ENCODE results near the gene KRTAP1-5. TPM values are rescaled to one million over a fixed set of nuclear protein-coding genes. Genes with fewer than 3 reads are reported as not detected.

The KRTAP1-5 gene
- total RNA-seq, 2 experiments from 2014 or later: not detected

DNA sequence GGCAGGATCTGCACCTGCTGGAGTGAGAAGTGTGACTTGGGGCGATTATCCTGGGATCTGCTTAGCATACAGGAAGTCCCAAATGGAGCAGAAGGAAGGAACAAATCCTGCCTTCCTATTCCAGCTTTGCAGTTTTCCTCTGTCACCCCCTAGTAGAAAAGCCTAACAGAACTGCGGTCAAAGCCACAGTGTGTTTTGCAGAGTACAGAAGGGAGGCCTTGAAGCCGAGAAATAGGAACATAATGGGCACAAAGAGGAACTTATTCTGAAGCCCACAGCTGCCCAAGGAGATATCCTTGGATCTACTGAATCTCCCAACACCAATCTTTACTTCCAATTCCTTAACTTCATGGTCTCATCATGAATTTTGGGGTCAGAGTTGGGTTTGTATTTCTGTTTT is 8.5 kb downstream of the KRTAP1-5 start:
- no TSS peak for BruUV-seq (replicated peaks)
- Histone ChIP-seq H3K4me2 (ENCODE audit: low read length) (no peak overlapping the region), H3K4me3 (ENCODE audit: low read depth, low read length, poor library complexity, severe bottlenecking) (no peak overlapping the region), H3K9me2 (ENCODE audit: insufficient read depth, low read length) (no peaks in the 10 kb centered on the region), H3K36me3 (ENCODE audit: insufficient read depth, low read length) (no peaks in the 10 kb centered on the region), H2AFZ (ENCODE audit: low read length) (no peak overlapping the region), H3K79me2 (ENCODE audit: insufficient read depth, low read depth, low read length) (no peaks in the 10 kb centered on the region), H3K9me3 (ENCODE audit: low read length) (no peaks in the 10 kb centered on the region), H3K4me1 (ENCODE audit: insufficient read depth, low read length, poor library complexity, severe bottlenecking) (no peaks in the 10 kb centered on the region), H3K27ac (ENCODE audit: low read depth, low read length, poor library complexity, severe bottlenecking) (no peak overlapping the region), H4K20me1 (ENCODE audit: insufficient read depth, low read length) (no peaks in the 10 kb centered on the region)
- CTCF ChIA-PET (ENCODE audit: unreplicated experiment): no interaction called here
- TF ChIP-seq, protein P1, sequence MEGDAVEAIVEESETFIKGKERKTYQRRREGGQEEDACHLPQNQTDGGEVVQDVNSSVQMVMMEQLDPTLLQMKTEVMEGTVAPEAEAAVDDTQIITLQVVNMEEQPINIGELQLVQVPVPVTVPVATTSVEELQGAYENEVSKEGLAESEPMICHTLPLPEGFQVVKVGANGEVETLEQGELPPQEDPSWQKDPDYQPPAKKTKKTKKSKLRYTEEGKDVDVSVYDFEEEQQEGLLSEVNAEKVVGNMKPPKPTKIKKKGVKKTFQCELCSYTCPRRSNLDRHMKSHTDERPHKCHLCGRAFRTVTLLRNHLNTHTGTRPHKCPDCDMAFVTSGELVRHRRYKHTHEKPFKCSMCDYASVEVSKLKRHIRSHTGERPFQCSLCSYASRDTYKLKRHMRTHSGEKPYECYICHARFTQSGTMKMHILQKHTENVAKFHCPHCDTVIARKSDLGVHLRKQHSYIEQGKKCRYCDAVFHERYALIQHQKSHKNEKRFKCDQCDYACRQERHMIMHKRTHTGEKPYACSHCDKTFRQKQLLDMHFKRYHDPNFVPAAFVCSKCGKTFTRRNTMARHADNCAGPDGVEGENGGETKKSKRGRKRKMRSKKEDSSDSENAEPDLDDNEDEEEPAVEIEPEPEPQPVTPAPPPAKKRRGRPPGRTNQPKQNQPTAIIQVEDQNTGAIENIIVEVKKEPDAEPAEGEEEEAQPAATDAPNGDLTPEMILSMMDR (conservative IDR thresholded peaks at IDR 0.05; ENCODE audit: low read length): no peak
- no peak for TF ChIP-seq EZH2phosphoT487 (IDR thresholded peaks at IDR 0.05; ENCODE audit: borderline replicate concordance, low read depth, low read length)
- no peak for DNase-seq (ENCODE audit: low spot score)
- POLR2A ChIA-PET: no interaction called here
- intact Hi-C loops (cut with micrococcal nuclease; ENCODE audit: unreplicated experiment): no loop called here

- H3K9me2 ChIP-seq (ENCODE audit: insufficient read depth, low read length): no peaks in the 10 kb centered on the region
- no peaks in the 10 kb centered on the region for H3K79me2 ChIP-seq (ENCODE audit: insufficient read depth, low read depth, low read length)
- CTCF ChIA-PET (ENCODE audit: unreplicated experiment): no interaction called here
- no peaks in the 10 kb centered on the region for H3K4me1 ChIP-seq (ENCODE audit: insufficient read depth, low read length, poor library complexity, severe bottlenecking)
- no TSS peak for BruUV-seq (replicated peaks)
- H3K27ac ChIP-seq (ENCODE audit: low read depth, low read length, poor library complexity, severe bottlenecking): no peak overlapping the region
- H3K4me2 ChIP-seq (ENCODE audit: low read length): no peak overlapping the region
- H3K9me3 ChIP-seq (ENCODE audit: low read length): no peaks in the 10 kb centered on the region
- no peak overlapping the region for H3K4me3 ChIP-seq (ENCODE audit: low read depth, low read length, poor library complexity, severe bottlenecking)
- TF ChIP-seq, protein P1 (conservative IDR thresholded peaks at IDR 0.05; ENCODE audit: low read length): no peak
- no peak for TF ChIP-seq EZH2phosphoT487 (IDR thresholded peaks at IDR 0.05; ENCODE audit: borderline replicate concordance, low read depth, low read length)
- H2AFZ ChIP-seq (ENCODE audit: low read length): no peak overlapping the region
- H4K20me1 ChIP-seq (ENCODE audit: insufficient read depth, low read length): no peaks in the 10 kb centered on the region
- intact Hi-C loops (cut with micrococcal nuclease; ENCODE audit: unreplicated experiment): no loop called here
- POLR2A ChIA-PET: no interaction called here
- DNase-seq (ENCODE audit: low spot score): no peak
- H3K36me3 ChIP-seq (ENCODE audit: insufficient read depth, low read length): no peaks in the 10 kb centered on the region
These were observed 10.3 kb downstream of the KRTAP1-5 start for GRCh38 chr17:41016578-41017215.

DNA sequence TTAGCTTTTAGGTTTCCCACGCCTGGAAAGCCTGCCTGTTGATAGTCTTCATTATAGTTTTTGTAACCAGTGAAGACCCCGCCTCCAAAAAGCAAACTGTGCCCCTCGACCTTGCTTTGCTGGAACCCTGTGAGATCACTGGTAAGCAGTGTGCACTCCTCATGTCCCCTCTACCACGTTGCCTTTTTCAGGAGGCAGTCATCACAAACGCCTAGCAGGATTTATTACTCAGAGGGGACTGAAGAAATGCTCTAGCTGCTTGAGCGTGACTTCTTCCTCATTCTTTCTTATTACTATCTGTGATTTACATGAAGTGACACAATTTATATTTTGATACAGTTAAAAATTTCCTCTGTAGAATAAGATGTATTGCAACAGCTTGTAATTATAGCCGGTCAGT is 11.6 kb downstream of the KRTAP1-5 start:
- no peak overlapping the region for H3K4me3 ChIP-seq (ENCODE audit: low read depth, low read length, poor library complexity, severe bottlenecking)
- H3K79me2 ChIP-seq (ENCODE audit: insufficient read depth, low read depth, low read length): no peaks in the 10 kb centered on the region
- CTCF ChIA-PET (ENCODE audit: unreplicated experiment): no interaction called here
- TF ChIP-seq EZH2phosphoT487 (IDR thresholded peaks at IDR 0.05; ENCODE audit: borderline replicate concordance, low read depth, low read length): no peak
- TF ChIP-seq, protein P1 (conservative IDR thresholded peaks at IDR 0.05; ENCODE audit: low read length): no peak
- no peak overlapping the region for H3K27ac ChIP-seq (ENCODE audit: low read depth, low read length, poor library complexity, severe bottlenecking)
- H3K9me2 ChIP-seq (ENCODE audit: insufficient read depth, low read length): no peaks in the 10 kb centered on the region
- no peak for DNase-seq (ENCODE audit: low spot score)
- no TSS peak for BruUV-seq (replicated peaks)
- no peak overlapping the region for H2AFZ ChIP-seq (ENCODE audit: low read length)
- intact Hi-C loops (cut with micrococcal nuclease; ENCODE audit: unreplicated experiment): no loop called here
- H3K36me3 ChIP-seq (ENCODE audit: insufficient read depth, low read length): no peaks in the 10 kb centered on the region
- H3K4me2 ChIP-seq (ENCODE audit: low read length): no peak overlapping the region
- no peaks in the 10 kb centered on the region for H4K20me1 ChIP-seq (ENCODE audit: insufficient read depth, low read length)
- POLR2A ChIA-PET: no interaction called here
- H3K4me1 ChIP-seq (ENCODE audit: insufficient read depth, low read length, poor library complexity, severe bottlenecking): no peaks in the 10 kb centered on the region
- no peaks in the 10 kb centered on the region for H3K9me3 ChIP-seq (ENCODE audit: low read length)
